Endodermal cell (in vitro differentiated cells): ENCODE measurements around the gene PAGE1. TPM values are rescaled to one million over a fixed set of nuclear protein-coding genes. Genes with fewer than 3 reads are reported as not detected.

ENCODE experiments used
- DNase-seq: peaks from one replicate; pipeline ENCODE4 v3.0.0-alpha.2; 2017
- H3K27ac ChIP-seq: 2 replicates; pipeline ENCODE4 v1.5.1; 2013; ENCODE audit warnings: mild to moderate bottlenecking, low read depth, low read length, moderate library complexity
- H3K27me3 ChIP-seq: 2 replicates; pipeline ENCODE4 v1.6.1; 2013; ENCODE audit warnings: mild to moderate bottlenecking, low read length, moderate library complexity; ENCODE audit not compliant: insufficient read depth, control insufficient read depth, poor library complexity, severe bottlenecking
- H3K36me3 ChIP-seq: 2 replicates; pipeline ENCODE4 v1.7.0; 2013; ENCODE audit warnings: mild to moderate bottlenecking, low read length, moderate library complexity; ENCODE audit not compliant: control insufficient read depth, insufficient read depth
- H3K4me1 ChIP-seq: one replicate; pipeline ENCODE4 v1.7.0; 2013; ENCODE audit warnings: low read length; ENCODE audit not compliant: control insufficient read depth, insufficient read depth
- H3K4me3 ChIP-seq: 2 replicates; pipeline ENCODE4 v1.5.1; 2013; ENCODE audit warnings: mild to moderate bottlenecking, low read length, moderate library complexity
- H3K9ac ChIP-seq: 2 replicates; pipeline ENCODE4 v1.6.1; 2013; ENCODE audit warnings: mild to moderate bottlenecking, low read length, moderate library complexity; ENCODE audit not compliant: poor library complexity, severe bottlenecking; ENCODE audit errors: extremely low read depth
- H3K9me3 ChIP-seq: 2 replicates; pipeline ENCODE4 v1.6.1; 2013; ENCODE audit warnings: mild to moderate bottlenecking, low read length, moderate library complexity; ENCODE audit not compliant: control insufficient read depth
- H3K27ac Mint-ChIP-seq: 2 replicates; pipeline ENCODE4 v1.8.0; 2020; ENCODE audit warnings: mixed read lengths
- H3K27me3 Mint-ChIP-seq: 2 replicates; pipeline ENCODE4 v1.8.0; 2021; ENCODE audit warnings: mild to moderate bottlenecking, mixed read lengths; ENCODE audit not compliant: insufficient read depth
- H3K36me3 Mint-ChIP-seq: 2 replicates; pipeline ENCODE4 v1.8.0; 2020; ENCODE audit warnings: low read depth, mixed read lengths
- H3K4me1 Mint-ChIP-seq: 2 replicates; pipeline ENCODE4 v1.8.0; 2020; ENCODE audit warnings: mixed read lengths
- H3K4me3 Mint-ChIP-seq: 2 replicates; pipeline ENCODE4 v1.8.0; 2020; ENCODE audit warnings: mild to moderate bottlenecking, moderate library complexity, mixed read lengths
- H3K9me3 Mint-ChIP-seq: 2 replicates; pipeline ENCODE4 v1.8.0; 2020; ENCODE audit warnings: mild to moderate bottlenecking, mixed read lengths
- CTCF ChIP-seq: fragments of 200-600 bp; sonication (generic); conservative IDR thresholded peaks from 2 replicates; pipeline ENCODE4 v1.5.0; 2021; ENCODE audit warnings: antibody characterized with exemption, mild to moderate bottlenecking
- WGBS, 2 experiments: methylation state at CpG; one replicate each; pipeline versions ENCODE4 v1.1.5 to v1.1.7; 2013; ENCODE audit warnings: missing lambda C conversion rate in 2 of 2, mixed read lengths in 1 of 2; ENCODE audit not compliant: insufficient coverage in 1 of 2, insufficient read length in 1 of 2; 5-methylcytosine and 5-hydroxymethylcytosine counted together
- total RNA-seq, 2 donors: library from RNA; stranded (reverse); fragmentation: NEBNext Ultra II Directional in 1 of 2; extraction: Animal tissue kit (Norgen Biotek cat#: 25700) in 1 of 2; gene quantifications; 2 replicates in 1 of 2; 3 replicates in 1 of 2; pipeline ENCODE4 v1.2.1, GENCODE V29; 2021

Gene PAGE1
- total RNA-seq, 2 donors from 2014 or later = not detected

GRCh38 chrX:49701933-49702332 is 6.1 kb upstream of the PAGE1 start:
- H3K4me1 Mint-ChIP-seq = peaks cover 2% of the 10 kb centered on the region
- no peaks in the 10 kb centered on the region for H3K36me3 ChIP-seq
- H3K9me3 Mint-ChIP-seq = peaks cover 43% of the 10 kb centered on the region
- H3K4me3 Mint-ChIP-seq = no peak overlapping the region
- H3K4me1 ChIP-seq = no peaks in the 10 kb centered on the region
- H3K9me3 ChIP-seq = no peaks in the 10 kb centered on the region
- no peak overlapping the region for H3K27ac Mint-ChIP-seq
- TF ChIP-seq CTCF = no peak
- no peaks in the 10 kb centered on the region for H3K36me3 Mint-ChIP-seq
- no peak for DNase-seq
- H3K4me3 ChIP-seq = no peak overlapping the region
- H3K27ac ChIP-seq = no peak overlapping the region
- 80 to 88% methylated on average over 1 to 5 of the region's 5 CpGs for WGBS, 2 experiments
- no peaks in the 10 kb centered on the region for H3K27me3 Mint-ChIP-seq
- H3K9ac ChIP-seq = no peak overlapping the region
- no peaks in the 10 kb centered on the region for H3K27me3 ChIP-seq

GRCh38 chrX:49701323-49701722 is 5.5 kb upstream of the PAGE1 start:
- no peaks in the 10 kb centered on the region for H3K36me3 Mint-ChIP-seq
- no peaks in the 10 kb centered on the region for H3K36me3 ChIP-seq
- no peak overlapping the region for H3K27ac Mint-ChIP-seq

GRCh38 chrX:49675075-49675719 is 20.6 kb downstream of the PAGE1 start:
- no peak overlapping the region for H3K9ac ChIP-seq
- TF ChIP-seq CTCF = no peak
- no peaks in the 10 kb centered on the region for H3K36me3 ChIP-seq
- H3K4me1 ChIP-seq = no peaks in the 10 kb centered on the region
- Mint-ChIP-seq H3K4me3 (no peak overlapping the region), H3K4me1 (peaks cover 5% of the 10 kb centered on the region), H3K27me3 (peaks cover 2% of the 10 kb centered on the region), H3K9me3 (peaks cover 61% of the 10 kb centered on the region), H3K27ac (no peak overlapping the region), H3K36me3 (no peaks in the 10 kb centered on the region)
- 88% methylated on average over 2 of the region's 2 CpGs; no CpG with 5 or more reads in 1 of the 2 experiments for WGBS, 2 experiments
- no peak overlapping the region for H3K27ac ChIP-seq
- H3K4me3 ChIP-seq = no peak overlapping the region
- peaks cover 9% of the 10 kb centered on the region for H3K27me3 ChIP-seq
- no peaks in the 10 kb centered on the region for H3K9me3 ChIP-seq
- DNase-seq = no peak

More at GRCh38 chrX:49701323-49701722, 5.5 kb upstream of the PAGE1 start:
- TF ChIP-seq CTCF = no peak
- no peak overlapping the region for H3K27ac ChIP-seq
- no peaks in the 10 kb centered on the region for H3K4me1 ChIP-seq
- Mint-ChIP-seq H3K4me1 (peaks cover 2% of the 10 kb centered on the region), H3K27me3 (no peaks in the 10 kb centered on the region), H3K9me3 (peaks cover 44% of the 10 kb centered on the region), H3K4me3 (no peak overlapping the region)
- H3K4me3 ChIP-seq = no peak overlapping the region
- H3K9me3 ChIP-seq = no peaks in the 10 kb centered on the region
- DNase-seq = no peak
- no peak overlapping the region for H3K9ac ChIP-seq
- H3K27me3 ChIP-seq = no peaks in the 10 kb centered on the region
